ENCODE measurements around the gene PPP2R2D.

PPP2R2D gene

GRCh38 chr10:131865223-131865917 is 35.4 kb upstream of the PPP2R2D start:
- Histone ChIP-seq H2BK15ac (replicated peaks; ENCODE audit: low read depth) (no peak overlapping the region), H3K18ac (ENCODE audit: low read length) (no peak overlapping the region), H2BK5ac (ENCODE audit: low read length) (no peak overlapping the region), H2BK120ac (ENCODE audit: low read depth, low read length) (no peak overlapping the region), H3K36me3 (ENCODE audit: control insufficient read depth, insufficient read depth, low read length) (no peaks in the 10 kb centered on the region), H2AK5ac (ENCODE audit: low read length) (no peak overlapping the region), H3K9ac (ENCODE audit: low read length) (no peak overlapping the region), H3K4me3 (ENCODE audit: low read length) (no peak overlapping the region), H3K79me1 (ENCODE audit: low read length) (no peaks in the 10 kb centered on the region), H3K23ac (ENCODE audit: low read length) (no peak overlapping the region), H3K4me1 (ENCODE audit: control insufficient read depth, low read depth, low read length) (no peaks in the 10 kb centered on the region), H3K79me2 (ENCODE audit: control insufficient read depth, insufficient read depth, low read length) (no peaks in the 10 kb centered on the region), H3K27me3 (ENCODE audit: insufficient read depth, low read length, poor library complexity) (no peaks in the 10 kb centered on the region), H3K56ac (ENCODE audit: low read length) (no peak overlapping the region), H4K8ac (ENCODE audit: low read depth, low read length) (no peak overlapping the region), H3K4ac (ENCODE audit: low read depth, low read length) (no peak overlapping the region), H3K4me2 (ENCODE audit: low read length) (no peak overlapping the region), H4K5ac (ENCODE audit: low read length) (no peak overlapping the region), H3K27ac (ENCODE audit: low read depth, low read length) (no peak overlapping the region)
- no peak for DNase-seq
- no CpG with 5 or more reads among the region's 14 CpGs for WGBS (ENCODE audit: extremely low coverage, insufficient coverage, low lambda C conversion rate)

GRCh38 chr10:131866673-131867072 is 34.1 kb upstream of the PPP2R2D start:
- H3K23ac ChIP-seq (ENCODE audit: low read length): no peak overlapping the region
- no peak overlapping the region for H4K5ac ChIP-seq (ENCODE audit: low read length)
- H2BK15ac ChIP-seq (replicated peaks; ENCODE audit: low read depth): no peak overlapping the region
- no peak overlapping the region for H2AK5ac ChIP-seq (ENCODE audit: low read length)
- no peak for DNase-seq
- H2BK5ac ChIP-seq (ENCODE audit: low read length): no peak overlapping the region
- no peaks in the 10 kb centered on the region for H3K4me1 ChIP-seq (ENCODE audit: control insufficient read depth, low read depth, low read length)
- H3K79me1 ChIP-seq (ENCODE audit: low read length): no peaks in the 10 kb centered on the region
- H4K8ac ChIP-seq (ENCODE audit: low read depth, low read length): no peak overlapping the region
- no peak overlapping the region for H3K4ac ChIP-seq (ENCODE audit: low read depth, low read length)
- H3K56ac ChIP-seq (ENCODE audit: low read length): no peak overlapping the region
- H3K18ac ChIP-seq (ENCODE audit: low read length): no peak overlapping the region
- H3K36me3 ChIP-seq (ENCODE audit: control insufficient read depth, insufficient read depth, low read length): no peaks in the 10 kb centered on the region
- H3K27me3 ChIP-seq (ENCODE audit: insufficient read depth, low read length, poor library complexity): no peaks in the 10 kb centered on the region
- H2BK120ac ChIP-seq (ENCODE audit: low read depth, low read length): no peak overlapping the region
- no peak overlapping the region for H3K27ac ChIP-seq (ENCODE audit: low read depth, low read length)
- no peak overlapping the region for H3K4me3 ChIP-seq (ENCODE audit: low read length)
- no CpG with 5 or more reads among the region's 10 CpGs for WGBS (ENCODE audit: extremely low coverage, insufficient coverage, low lambda C conversion rate)
- H3K9ac ChIP-seq (ENCODE audit: low read length): no peak overlapping the region
- H3K79me2 ChIP-seq (ENCODE audit: control insufficient read depth, insufficient read depth, low read length): no peaks in the 10 kb centered on the region
- no peak overlapping the region for H3K4me2 ChIP-seq (ENCODE audit: low read length)

GRCh38 chr10:131868436-131868835 is 32.4 kb upstream of the PPP2R2D start:
- no peak overlapping the region for H4K8ac ChIP-seq (ENCODE audit: low read depth, low read length)
- H3K27me3 ChIP-seq (ENCODE audit: insufficient read depth, low read length, poor library complexity): no peaks in the 10 kb centered on the region
- no peak for DNase-seq
- H2BK5ac ChIP-seq (ENCODE audit: low read length): no peak overlapping the region
- no peak overlapping the region for H2BK15ac ChIP-seq (replicated peaks; ENCODE audit: low read depth)
- no peak overlapping the region for H3K4ac ChIP-seq (ENCODE audit: low read depth, low read length)
- no peak overlapping the region for H2BK120ac ChIP-seq (ENCODE audit: low read depth, low read length)
- H3K27ac ChIP-seq (ENCODE audit: low read depth, low read length): no peak overlapping the region
- H3K79me2 ChIP-seq (ENCODE audit: control insufficient read depth, insufficient read depth, low read length): no peaks in the 10 kb centered on the region
- no peak overlapping the region for H3K9ac ChIP-seq (ENCODE audit: low read length)
- no peak overlapping the region for H3K56ac ChIP-seq (ENCODE audit: low read length)
- no peak overlapping the region for H3K4me2 ChIP-seq (ENCODE audit: low read length)
- WGBS (ENCODE audit: extremely low coverage, insufficient coverage, low lambda C conversion rate): no CpG with 5 or more reads among the region's 10 CpGs
- H3K79me1 ChIP-seq (ENCODE audit: low read length): no peaks in the 10 kb centered on the region
- no peak overlapping the region for H3K4me3 ChIP-seq (ENCODE audit: low read length)
- H3K36me3 ChIP-seq (ENCODE audit: control insufficient read depth, insufficient read depth, low read length): no peaks in the 10 kb centered on the region
- no peak overlapping the region for H4K5ac ChIP-seq (ENCODE audit: low read length)
- H3K4me1 ChIP-seq (ENCODE audit: control insufficient read depth, low read depth, low read length): no peaks in the 10 kb centered on the region
- no peak overlapping the region for H2AK5ac ChIP-seq (ENCODE audit: low read length)
- H3K23ac ChIP-seq (ENCODE audit: low read length): no peak overlapping the region
- no peak overlapping the region for H3K18ac ChIP-seq (ENCODE audit: low read length)

GRCh38 chr10:131869344-131869743 is 31.5 kb upstream of the PPP2R2D start:
- WGBS (ENCODE audit: extremely low coverage, insufficient coverage, low lambda C conversion rate): no CpG with 5 or more reads among the region's 8 CpGs

GRCh38 chr10:131870411-131870810 is 30.4 kb upstream of the PPP2R2D start:
- no peaks in the 10 kb centered on the region for H3K4me1 ChIP-seq (ENCODE audit: control insufficient read depth, low read depth, low read length)
- H4K8ac ChIP-seq (ENCODE audit: low read depth, low read length): no peak overlapping the region
- no peak overlapping the region for H3K56ac ChIP-seq (ENCODE audit: low read length)
- H3K27me3 ChIP-seq (ENCODE audit: insufficient read depth, low read length, poor library complexity): no peaks in the 10 kb centered on the region
- no peak overlapping the region for H3K9ac ChIP-seq (ENCODE audit: low read length)
- H3K4ac ChIP-seq (ENCODE audit: low read depth, low read length): no peak overlapping the region
- H3K4me2 ChIP-seq (ENCODE audit: low read length): no peak overlapping the region
- H2BK15ac ChIP-seq (replicated peaks; ENCODE audit: low read depth): no peak overlapping the region
- H2BK120ac ChIP-seq (ENCODE audit: low read depth, low read length): no peak overlapping the region
- no peak overlapping the region for H3K27ac ChIP-seq (ENCODE audit: low read depth, low read length)
- no peak overlapping the region for H3K18ac ChIP-seq (ENCODE audit: low read length)
- no peak overlapping the region for H3K4me3 ChIP-seq (ENCODE audit: low read length)
- no peak overlapping the region for H2AK5ac ChIP-seq (ENCODE audit: low read length)
- no peak overlapping the region for H2BK5ac ChIP-seq (ENCODE audit: low read length)
- no peak overlapping the region for H3K23ac ChIP-seq (ENCODE audit: low read length)
- DNase-seq: no peak
- H4K5ac ChIP-seq (ENCODE audit: low read length): no peak overlapping the region
- no peaks in the 10 kb centered on the region for H3K79me2 ChIP-seq (ENCODE audit: control insufficient read depth, insufficient read depth, low read length)
- H3K36me3 ChIP-seq (ENCODE audit: control insufficient read depth, insufficient read depth, low read length): no peaks in the 10 kb centered on the region
- WGBS (ENCODE audit: extremely low coverage, insufficient coverage, low lambda C conversion rate): no CpG with 5 or more reads among the region's 8 CpGs
- no peaks in the 10 kb centered on the region for H3K79me1 ChIP-seq (ENCODE audit: low read length)

More at GRCh38 chr10:131869344-131869743, 31.5 kb upstream of the PPP2R2D start:
- no peak overlapping the region for H3K23ac ChIP-seq (ENCODE audit: low read length)
- H3K4ac ChIP-seq (ENCODE audit: low read depth, low read length): no peak overlapping the region
- H3K4me3 ChIP-seq (ENCODE audit: low read length): no peak overlapping the region
- H3K56ac ChIP-seq (ENCODE audit: low read length): no peak overlapping the region
- H3K79me1 ChIP-seq (ENCODE audit: low read length): no peaks in the 10 kb centered on the region
- no peak overlapping the region for H4K5ac ChIP-seq (ENCODE audit: low read length)
- H3K9ac ChIP-seq (ENCODE audit: low read length): no peak overlapping the region
- no peaks in the 10 kb centered on the region for H3K27me3 ChIP-seq (ENCODE audit: insufficient read depth, low read length, poor library complexity)
- H3K4me2 ChIP-seq (ENCODE audit: low read length): no peak overlapping the region
- no peak overlapping the region for H2BK5ac ChIP-seq (ENCODE audit: low read length)
- H3K18ac ChIP-seq (ENCODE audit: low read length): no peak overlapping the region
- H3K27ac ChIP-seq (ENCODE audit: low read depth, low read length): no peak overlapping the region
- no peaks in the 10 kb centered on the region for H3K36me3 ChIP-seq (ENCODE audit: control insufficient read depth, insufficient read depth, low read length)
- DNase-seq: no peak
- H3K79me2 ChIP-seq (ENCODE audit: control insufficient read depth, insufficient read depth, low read length): no peaks in the 10 kb centered on the region
- no peak overlapping the region for H2BK120ac ChIP-seq (ENCODE audit: low read depth, low read length)
- H2BK15ac ChIP-seq (replicated peaks; ENCODE audit: low read depth): no peak overlapping the region
- H2AK5ac ChIP-seq (ENCODE audit: low read length): no peak overlapping the region
- H3K4me1 ChIP-seq (ENCODE audit: control insufficient read depth, low read depth, low read length): no peaks in the 10 kb centered on the region
- no peak overlapping the region for H4K8ac ChIP-seq (ENCODE audit: low read depth, low read length)

All from mesendoderm (in vitro differentiated cells).